Esophagus squamous epithelium (tissue), 5 donors: ENCODE measurements around the gene EEF1A2. TPM values are rescaled to one million over a fixed set of nuclear protein-coding genes. Genes with fewer than 3 reads are reported as not detected.

Experiments used
- DNase-seq: peaks from one replicate; lab custom pipeline; 2025; lab: John Stamatoyannopoulos, UW
- H3K27ac ChIP-seq, 4 donors: fragments of 200-600 bp; sonication (generic); one replicate each; pipeline ENCODE4 v1.5.1; 2016 to 2019; ENCODE audit warnings: mild to moderate bottlenecking in 1 of 4
- H3K27me3 ChIP-seq, 4 donors: fragments of 200-600 bp; sonication (generic); 1 replicate in 3 of 4; 2 replicates in 1 of 4; pipeline versions ENCODE4 v1.5.1 to v1.6.0; 2017 to 2021; ENCODE audit warnings: antibody characterized with exemption in 1 of 4
- H3K36me3 ChIP-seq, 3 donors: fragments of 200-600 bp; sonication (generic); one replicate each; pipeline ENCODE4 v1.5.1; 2016 to 2019
- H3K4me1 ChIP-seq, 3 donors: fragments of 200-600 bp; sonication (generic); one replicate each; pipeline ENCODE4 v1.5.1; 2017 to 2019
- H3K4me3 ChIP-seq, 4 donors: fragments of 200-600 bp; sonication (generic); 1 replicate in 3 of 4; 2 replicates in 1 of 4; pipeline ENCODE4 v1.5.1; 2016 to 2019; ENCODE audit warnings: mild to moderate bottlenecking in 2 of 4, moderate library complexity in 1 of 4
- H3K9me3 ChIP-seq, 3 donors: fragments of 200-600 bp; sonication (generic); one replicate each; pipeline ENCODE4 v1.5.1; 2016 to 2019
- POLR2A ChIP-seq, 4 donors: fragments of 450-650 bp; IDR thresholded peaks; one replicate each; pipeline ENCODE4 v1.6.1; 2017; ENCODE audit warnings: antibody characterized with exemption in 4 of 4, mild to moderate bottlenecking in 4 of 4, moderate library complexity in 3 of 4
- WGBS, 2 donors: methylation state at CpG; one replicate each; pipeline ENCODE4 v1.1.5; 2018; 5-methylcytosine and 5-hydroxymethylcytosine counted together
- intact Hi-C: fragments of 100-400 bp; cut with DNase I; formaldehyde crosslinking; loops from one replicate; pipeline ENCODE4 v1.15.0; 2022
- total RNA-seq, 4 donors: library from RNA; depleted of rRNA; stranded (reverse); fragments of >200 nt; gene quantifications; one replicate each; pipeline ENCODE4 v1.1.0, GENCODE V29; 2016
- TF ChIP-seq, protein P1 (sequence below), 6 experiments: fragments of 450-650 bp in 4 of 6; fragments of 200-600 bp in 2 of 6; sonication (generic) in 2 of 6; IDR thresholded peaks; one replicate each; pipeline ENCODE4 v1.5.1; 2016 to 2019; ENCODE audit warnings: antibody characterized with exemption in 6 of 6, mild to moderate bottlenecking in 4 of 6, moderate library complexity in 4 of 6
- donor health status: DM: yes; HTN: yes; CAD: no.

Gene EEF1A2
- total RNA-seq, 4 donors from 2014 or later = 0.44 to 3.1 (median 1.9) TPM

DNA sequence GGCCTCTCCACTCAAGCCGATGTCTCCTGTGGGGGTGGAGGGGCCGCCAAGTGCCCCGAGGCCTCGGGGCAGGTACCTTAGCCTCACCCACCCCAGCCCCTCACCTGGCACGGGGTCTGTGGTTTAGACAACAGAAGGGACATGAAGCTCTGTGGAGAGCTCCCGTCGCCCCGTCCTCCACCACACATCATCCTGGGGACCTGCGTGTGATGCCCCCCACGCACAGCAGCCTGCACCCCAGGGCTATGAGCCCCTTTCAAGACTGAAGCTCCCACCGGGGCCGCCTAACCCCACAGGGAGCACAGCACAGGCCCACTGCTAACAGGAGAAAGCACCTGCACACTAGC lies 34.6 kb downstream of the EEF1A2 start:
- WGBS, 2 donors = 77% methylated on average over 5 of the region's 12 CpGs; no CpG with 5 or more reads in 1 of the 2 donors
- no peaks in the 10 kb centered on the region for H3K9me3 ChIP-seq
- TF ChIP-seq, protein P1, sequence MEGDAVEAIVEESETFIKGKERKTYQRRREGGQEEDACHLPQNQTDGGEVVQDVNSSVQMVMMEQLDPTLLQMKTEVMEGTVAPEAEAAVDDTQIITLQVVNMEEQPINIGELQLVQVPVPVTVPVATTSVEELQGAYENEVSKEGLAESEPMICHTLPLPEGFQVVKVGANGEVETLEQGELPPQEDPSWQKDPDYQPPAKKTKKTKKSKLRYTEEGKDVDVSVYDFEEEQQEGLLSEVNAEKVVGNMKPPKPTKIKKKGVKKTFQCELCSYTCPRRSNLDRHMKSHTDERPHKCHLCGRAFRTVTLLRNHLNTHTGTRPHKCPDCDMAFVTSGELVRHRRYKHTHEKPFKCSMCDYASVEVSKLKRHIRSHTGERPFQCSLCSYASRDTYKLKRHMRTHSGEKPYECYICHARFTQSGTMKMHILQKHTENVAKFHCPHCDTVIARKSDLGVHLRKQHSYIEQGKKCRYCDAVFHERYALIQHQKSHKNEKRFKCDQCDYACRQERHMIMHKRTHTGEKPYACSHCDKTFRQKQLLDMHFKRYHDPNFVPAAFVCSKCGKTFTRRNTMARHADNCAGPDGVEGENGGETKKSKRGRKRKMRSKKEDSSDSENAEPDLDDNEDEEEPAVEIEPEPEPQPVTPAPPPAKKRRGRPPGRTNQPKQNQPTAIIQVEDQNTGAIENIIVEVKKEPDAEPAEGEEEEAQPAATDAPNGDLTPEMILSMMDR (IDR thresholded peaks at IDR 0.05) = no peak
- TF ChIP-seq POLR2A (IDR thresholded peaks at IDR 0.05) = no peak
- H3K27me3 ChIP-seq = peaks cover 0 to 97% (median 0%) of the 10 kb centered on the region in 4 donors
- no peak overlapping the region for H3K27ac ChIP-seq
- no peaks in the 10 kb centered on the region for H3K36me3 ChIP-seq
- H3K4me1 ChIP-seq = no peaks in the 10 kb centered on the region
- intact Hi-C loops = no loop called here
- no peak for DNase-seq
- H3K4me3 ChIP-seq = no peak overlapping the region

GRCh38 chr20:63463400-63464288 lies 35.2 kb downstream of the EEF1A2 start:
- TF ChIP-seq, protein P1 (IDR thresholded peaks at IDR 0.05) = no peak
- no peak for TF ChIP-seq POLR2A (IDR thresholded peaks at IDR 0.05)
- H3K4me1 ChIP-seq = no peaks in the 10 kb centered on the region
- no peak overlapping the region for H3K4me3 ChIP-seq
- intact Hi-C loops = no loop called here
- no peak for DNase-seq
- 41 to 47% methylated on average over 15 to 18 of the region's 22 CpGs for WGBS, 2 donors
- peaks cover 0 to 97% (median 0%) of the 10 kb centered on the region in 4 donors for H3K27me3 ChIP-seq
- no peaks in the 10 kb centered on the region for H3K36me3 ChIP-seq
- H3K9me3 ChIP-seq = no peaks in the 10 kb centered on the region
- H3K27ac ChIP-seq = no peak overlapping the region

- Histone ChIP-seq H3K27ac (no peak overlapping the region), H3K36me3 (no peaks in the 10 kb centered on the region), H3K9me3 (no peaks in the 10 kb centered on the region), H3K4me1 (peaks cover 0 to 7% (median 0%) of the 10 kb centered on the region in 3 donors), H3K27me3 (peaks cover 0 to 98% (median 0%) of the 10 kb centered on the region in 4 donors), H3K4me3 (no peak overlapping the region)
- no peak for DNase-seq
- WGBS, 2 donors = 13% methylated on average over 1 of the region's 2 CpGs; no CpG with 5 or more reads in 1 of the 2 donors
- intact Hi-C loops = no loop called here
- TF ChIP-seq, protein P1 (IDR thresholded peaks at IDR 0.05) = no peak
Measured at GRCh38 chr20:63462244-63462643, 36.6 kb downstream of the EEF1A2 start.

GRCh38 chr20:63461104-63461763 lies 37.6 kb downstream of the EEF1A2 start:
- 38 to 39% methylated on average over 10 to 11 of the region's 22 CpGs for WGBS, 2 donors
- Histone ChIP-seq H3K4me1 (peaks cover 0 to 11% (median 0%) of the 10 kb centered on the region in 3 donors), H3K4me3 (no peak overlapping the region), H3K27ac (no peak overlapping the region), H3K27me3 (peaks cover 0 to 98% (median 0%) of the 10 kb centered on the region in 4 donors), H3K9me3 (no peaks in the 10 kb centered on the region), H3K36me3 (no peaks in the 10 kb centered on the region)
- TF ChIP-seq POLR2A (IDR thresholded peaks at IDR 0.05) = no peak
- TF ChIP-seq, protein P1 (IDR thresholded peaks at IDR 0.05) = no peak
- intact Hi-C loops = no loop called here
- no peak for DNase-seq

GRCh38 chr20:63459070-63459380 lies 39.9 kb downstream of the EEF1A2 start:
- Histone ChIP-seq H3K36me3 (no peaks in the 10 kb centered on the region), H3K27me3 (peaks cover 0 to 98% (median 0%) of the 10 kb centered on the region in 4 donors), H3K9me3 (no peaks in the 10 kb centered on the region), H3K27ac (no peak overlapping the region), H3K4me3 (no peak overlapping the region), H3K4me1 (peaks cover 0 to 19% (median 1%) of the 10 kb centered on the region in 3 donors)
- 63 to 68% methylated on average over 15 to 17 of the region's 17 CpGs for WGBS, 2 donors
- DNase-seq = no peak
- intact Hi-C loops = no loop called here
- TF ChIP-seq POLR2A (IDR thresholded peaks at IDR 0.05) = no peak
- TF ChIP-seq, protein P1 (IDR thresholded peaks at IDR 0.05) = no peak
